ENCODE data around the gene OPRM1.

Gene OPRM1

DNA sequence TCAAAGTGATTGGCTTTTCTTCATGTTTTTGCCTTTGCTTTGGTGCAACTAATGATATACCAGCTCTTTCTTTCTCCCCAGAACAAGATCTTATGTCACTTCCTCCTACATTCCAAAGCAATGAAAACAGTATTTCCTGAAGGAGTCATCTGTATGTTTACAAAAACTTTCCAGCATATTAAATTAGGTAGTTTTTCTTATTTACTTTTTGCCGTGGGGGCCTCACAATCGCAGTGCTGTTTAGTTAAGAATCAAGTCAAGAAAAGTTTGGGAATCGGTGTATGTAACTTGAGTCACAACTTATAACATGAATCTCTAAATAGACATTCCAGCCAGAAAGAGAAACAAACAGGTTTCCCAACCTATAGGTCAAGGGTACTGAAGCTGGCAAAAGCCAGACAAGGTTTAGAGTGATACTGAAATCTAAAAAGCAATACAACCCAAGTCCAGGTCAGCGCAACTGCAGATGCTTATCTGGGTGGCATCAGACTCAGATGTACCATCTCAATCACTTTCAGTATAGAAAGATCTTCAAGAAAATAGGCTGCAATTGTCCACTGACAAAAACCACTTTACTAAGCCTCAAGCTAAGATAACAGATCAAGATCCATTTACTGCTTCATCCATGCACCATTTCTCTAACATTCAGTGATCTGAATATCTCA, 253.9 kb downstream of the OPRM1 start:
- peaks cover 0 to 5% of the 10 kb centered on the region in 2 donors for H3K9me3 ChIP-seq (ENCODE audit: control insufficient read depth in 1 of 2, low read length in 2 of 2)
- no peak overlapping the region for H3K27ac ChIP-seq (ENCODE audit: low read length)
- H3K27me3 ChIP-seq (ENCODE audit: low read depth, low read length), result no peaks in the 10 kb centered on the region
- no peaks in the 10 kb centered on the region for H3K36me3 ChIP-seq (ENCODE audit: control insufficient read depth in 1 of 2, insufficient read depth in 2 of 2, low read length in 2 of 2)
- no peak overlapping the region for H3K4me3 ChIP-seq (ENCODE audit: low read depth in 1 of 2, low read length in 2 of 2)
- peaks cover 2 to 3% of the 10 kb centered on the region in 2 donors for H3K4me1 ChIP-seq (ENCODE audit: control insufficient read depth in 1 of 2, insufficient read depth in 2 of 2, low read length in 2 of 2)

DNA sequence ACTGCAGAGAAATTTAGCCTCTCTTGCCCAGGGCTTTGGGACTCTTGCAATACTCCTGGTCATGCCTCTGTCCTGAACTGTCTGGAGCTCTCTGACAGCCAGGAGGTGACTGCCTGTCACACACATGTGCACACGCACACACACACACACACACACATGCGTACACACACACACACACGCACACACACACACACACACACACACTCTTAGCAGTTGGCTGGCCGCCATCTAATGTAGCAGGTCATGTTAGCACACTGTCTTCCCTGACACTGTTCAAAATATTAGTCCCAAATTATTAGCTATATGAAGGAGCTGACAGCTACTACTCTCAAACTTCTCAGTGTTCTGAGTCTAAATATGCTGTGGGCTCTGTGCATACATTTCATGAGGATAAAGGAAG, 256.7 kb downstream of the OPRM1 start:
- Histone ChIP-seq H3K4me3 (ENCODE audit: low read depth in 1 of 2, low read length in 2 of 2) (no peak overlapping the region), H3K27me3 (ENCODE audit: low read depth, low read length) (no peaks in the 10 kb centered on the region), H3K36me3 (ENCODE audit: control insufficient read depth in 1 of 2, insufficient read depth in 2 of 2, low read length in 2 of 2) (no peaks in the 10 kb centered on the region), H3K4me1 (ENCODE audit: control insufficient read depth in 1 of 2, insufficient read depth in 2 of 2, low read length in 2 of 2) (peaks cover 3 to 4% of the 10 kb centered on the region in 2 donors), H3K27ac (ENCODE audit: low read length) (no peak overlapping the region), H3K9me3 (ENCODE audit: control insufficient read depth in 1 of 2, low read length in 2 of 2) (no peaks in the 10 kb centered on the region)

All from muscle layer of duodenum (tissue), 2 donors.